NCI-H446 treated with DMSO at 0.1 percent for 48 hours (cell line): ENCODE measurements around the gene HABP4.

Experiments used
- DNase-seq: peaks from one replicate; lab custom pipeline; 2025; lab: John Stamatoyannopoulos, UW

HABP4 gene

GRCh38 chr9:96435345-96435744 lies 14.6 kb upstream of the HABP4 start:
- DNase-seq, result no peak

GRCh38 chr9:96436063-96436455 lies 13.9 kb upstream of the HABP4 start:
- DNase-seq, result no peak

- no peak for DNase-seq
These were observed 13.4 kb upstream of the HABP4 start for GRCh38 chr9:96436456-96437126.

GRCh38 chr9:96437454-96437853 lies 12.5 kb upstream of the HABP4 start:
- no peak for DNase-seq

- no peak for DNase-seq
These were observed 9.2 kb upstream of the HABP4 start for GRCh38 chr9:96440671-96441199.

GRCh38 chr9:96441798-96442445 lies 8.0 kb upstream of the HABP4 start:
- no peak for DNase-seq

GRCh38 chr9:96442491-96442890 lies 7.5 kb upstream of the HABP4 start:
- DNase-seq, result no peak

- DNase-seq, result no peak
These were observed 2.6 kb upstream of the HABP4 start for GRCh38 chr9:96447406-96447805.

GRCh38 chr9:96448546-96449170 lies 1.3 kb upstream of the HABP4 start:
- DNase-seq, result no peak

GRCh38 chr9:96449523-96449844 lies 485 bp upstream of the HABP4 start:
- DNase-seq, result no peak

GRCh38 chr9:96450613-96451528 lies 902 bp downstream of the HABP4 start:
- DNase-seq, result no peak

- DNase-seq, result no peak
These were observed 3.7 kb downstream of the HABP4 start for GRCh38 chr9:96453625-96454024.

GRCh38 chr9:96457266-96457665 lies 7.3 kb downstream of the HABP4 start:
- DNase-seq, result no peak

GRCh38 chr9:96458226-96458625 lies 8.3 kb downstream of the HABP4 start:
- no peak for DNase-seq

GRCh38 chr9:96459268-96460007 lies 9.5 kb downstream of the HABP4 start:
- DNase-seq, result no peak

GRCh38 chr9:96460470-96460869 lies 10.5 kb downstream of the HABP4 start:
- no peak for DNase-seq

- no peak for DNase-seq
These were observed 10.9 kb downstream of the HABP4 start for GRCh38 chr9:96460882-96461281.

- no peak for DNase-seq
These were observed 11.4 kb downstream of the HABP4 start for GRCh38 chr9:96461336-96461735.

GRCh38 chr9:96462541-96462940 lies 12.6 kb downstream of the HABP4 start:
- no peak for DNase-seq

GRCh38 chr9:96464426-96464825 lies 14.5 kb downstream of the HABP4 start:
- DNase-seq, result no peak

- no peak for DNase-seq
These were observed 17.8 kb downstream of the HABP4 start for GRCh38 chr9:96467784-96468183.

GRCh38 chr9:96476013-96476412 lies 26.0 kb downstream of the HABP4 start:
- DNase-seq, result no peak
